ENCODE results near the gene ZNF655. TPM values are rescaled to one million over a fixed set of nuclear protein-coding genes. Genes with fewer than 3 reads are reported as not detected.

Gene ZNF655
- total RNA-seq, 1 experiment from 2014 or later = 21.1 TPM

- BruUV-seq (replicated peaks) = no TSS peak
- no peak for TF ChIP-seq CTCF (IDR thresholded peaks at IDR 0.05; ENCODE audit: insufficient read depth in 1 of 2, low read depth in 1 of 2, low read length in 1 of 2, severe bottlenecking in 1 of 2, unreplicated experiment in 1 of 2)
- Mint-ChIP-seq H3K9me3 (ENCODE audit: unreplicated experiment) (no peaks in the 10 kb centered on the region), H3K4me3 (ENCODE audit: unreplicated experiment) (no peak overlapping the region), H3K27ac (ENCODE audit: unreplicated experiment) (no peak overlapping the region), H3K27me3 (ENCODE audit: insufficient read depth, unreplicated experiment) (peaks cover 7% of the 10 kb centered on the region), H3K4me1 (ENCODE audit: low read depth, unreplicated experiment) (no peaks in the 10 kb centered on the region), H3K36me3 (ENCODE audit: insufficient read depth, unreplicated experiment) (no peaks in the 10 kb centered on the region)
- Histone ChIP-seq H3K4me1 (no peaks in the 10 kb centered on the region), H3K36me3 (ENCODE audit: control insufficient read depth, insufficient read depth, low read length) (no peaks in the 10 kb centered on the region), H3K4me3 (ENCODE audit: low read depth, low read length) (no peak overlapping the region), H3K27me3 (replicated peaks; ENCODE audit: control insufficient read depth, insufficient read depth, low read length) (no peaks in the 10 kb centered on the region), H3K9me3 (no peaks in the 10 kb centered on the region)
- POLR2A ChIA-PET = no interaction called here
- intact Hi-C loops (cut with micrococcal nuclease; ENCODE audit: unreplicated experiment) = no loop called here
- DNase-seq = no peak
- CTCF ChIA-PET = no interaction called here
Observed at GRCh38 chr7:99571768-99572167, 13.3 kb downstream of the ZNF655 start.

DNA sequence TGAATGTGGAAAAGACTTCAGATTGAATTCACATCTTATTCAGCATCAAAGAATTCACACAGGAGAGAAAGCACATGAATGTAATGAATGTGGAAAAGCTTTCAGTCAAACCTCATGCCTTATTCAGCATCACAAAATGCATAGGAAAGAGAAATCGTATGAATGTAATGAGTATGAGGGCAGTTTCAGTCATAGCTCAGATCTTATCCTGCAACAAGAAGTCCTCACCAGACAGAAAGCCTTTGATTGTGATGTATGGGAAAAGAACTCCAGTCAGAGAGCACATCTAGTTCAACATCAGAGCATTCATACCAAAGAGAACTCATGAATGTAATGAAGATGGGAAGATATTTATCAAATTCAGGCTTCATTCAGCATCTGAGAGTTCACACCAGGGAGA, 14.8 kb downstream of the ZNF655 start:
- Histone ChIP-seq H3K36me3 (ENCODE audit: control insufficient read depth, insufficient read depth, low read length) (no peaks in the 10 kb centered on the region), H3K4me3 (ENCODE audit: low read depth, low read length) (no peak overlapping the region), H3K27me3 (replicated peaks; ENCODE audit: control insufficient read depth, insufficient read depth, low read length) (no peaks in the 10 kb centered on the region), H3K4me1 (no peaks in the 10 kb centered on the region), H3K9me3 (no peaks in the 10 kb centered on the region)
- Mint-ChIP-seq H3K4me3 (ENCODE audit: unreplicated experiment) (no peak overlapping the region), H3K27ac (ENCODE audit: unreplicated experiment) (no peak overlapping the region), H3K4me1 (ENCODE audit: low read depth, unreplicated experiment) (no peaks in the 10 kb centered on the region), H3K36me3 (ENCODE audit: insufficient read depth, unreplicated experiment) (no peaks in the 10 kb centered on the region), H3K9me3 (ENCODE audit: unreplicated experiment) (no peaks in the 10 kb centered on the region), H3K27me3 (ENCODE audit: insufficient read depth, unreplicated experiment) (peaks cover 7% of the 10 kb centered on the region)
- CTCF ChIA-PET = no interaction called here
- BruUV-seq (replicated peaks) = no TSS peak
- intact Hi-C loops (cut with micrococcal nuclease; ENCODE audit: unreplicated experiment) = no loop called here
- DNase-seq = no peak
- POLR2A ChIA-PET = interaction anchor here (0.6 kb wide), 1 partner anchor 39 kb away, joined by 13 read pairs; no protein-coding TSS in a partner anchor
- no peak for TF ChIP-seq CTCF (IDR thresholded peaks at IDR 0.05; ENCODE audit: insufficient read depth in 1 of 2, low read depth in 1 of 2, low read length in 1 of 2, severe bottlenecking in 1 of 2, unreplicated experiment in 1 of 2)

- H3K27ac Mint-ChIP-seq (ENCODE audit: unreplicated experiment) = no peak overlapping the region
- no TSS peak for BruUV-seq (replicated peaks)
- H3K27me3 Mint-ChIP-seq (ENCODE audit: insufficient read depth, unreplicated experiment) = peaks cover 7% of the 10 kb centered on the region
- Histone ChIP-seq H3K27me3 (replicated peaks; ENCODE audit: control insufficient read depth, insufficient read depth, low read length) (no peaks in the 10 kb centered on the region), H3K4me3 (ENCODE audit: low read depth, low read length) (no peak overlapping the region), H3K9me3 (no peaks in the 10 kb centered on the region), H3K4me1 (no peaks in the 10 kb centered on the region), H3K36me3 (ENCODE audit: control insufficient read depth, insufficient read depth, low read length) (no peaks in the 10 kb centered on the region)
- ChIA-PET POLR2A (no interaction called here), CTCF (no interaction called here)
- no peaks in the 10 kb centered on the region for H3K4me1 Mint-ChIP-seq (ENCODE audit: low read depth, unreplicated experiment)
- TF ChIP-seq CTCF (IDR thresholded peaks at IDR 0.05; ENCODE audit: insufficient read depth in 1 of 2, low read depth in 1 of 2, low read length in 1 of 2, severe bottlenecking in 1 of 2, unreplicated experiment in 1 of 2) = no peak
- intact Hi-C loops (cut with micrococcal nuclease; ENCODE audit: unreplicated experiment) = no loop called here
- no peak for DNase-seq
- no peak overlapping the region for H3K4me3 Mint-ChIP-seq (ENCODE audit: unreplicated experiment)
- H3K36me3 Mint-ChIP-seq (ENCODE audit: insufficient read depth, unreplicated experiment) = no peaks in the 10 kb centered on the region
- H3K9me3 Mint-ChIP-seq (ENCODE audit: unreplicated experiment) = no peaks in the 10 kb centered on the region
Observed at GRCh38 chr7:99576251-99576650, 17.8 kb downstream of the ZNF655 start.

All from Caco-2 (cell line).